K562 (cell line): ENCODE measurements around the gene GAPDH. TPM values are rescaled to one million over a fixed set of nuclear protein-coding genes. Genes with fewer than 3 reads are reported as not detected.

Source experiments
- ARID2 ChIP-seq: fragments of 450-650 bp; IDR thresholded peaks from 2 replicates; pipeline ENCODE4 v1.6.1; 2017; ENCODE audit warnings: antibody characterized with exemption, mild to moderate bottlenecking
- ARNT ChIP-seq, 2 experiments: fragments of 450-650 bp; IDR thresholded peaks; 2 replicates each; pipeline ENCODE4 v1.6.1; 2016; ENCODE audit warnings: mild to moderate bottlenecking in 1 of 2
- BHLHE40 ChIP-seq: IDR thresholded peaks from 2 replicates; pipeline ENCODE4 v1.6.1; 2011; ENCODE audit warnings: low read length, improper control_type of control experiment
- ETV5 ChIP-seq: sonication (generic); formaldehyde crosslinking; IDR thresholded peaks from 2 replicates; pipeline ENCODE4 v1.4.0; 2020; ENCODE audit warnings: low read depth, mild to moderate bottlenecking, missing genetic modification reagents
- MXI1 ChIP-seq: IDR thresholded peaks from 2 replicates; pipeline ENCODE4 v1.6.1; 2011; ENCODE audit warnings: low read depth, mild to moderate bottlenecking, improper control_type of control experiment, low read length
- NFE2L1 ChIP-seq: fragments of 450-650 bp; IDR thresholded peaks from 2 replicates; pipeline ENCODE4 v1.6.1; 2016; ENCODE audit warnings: missing genetic modification characterization, low read depth, mild to moderate bottlenecking, missing compliant biosample characterization, moderate library complexity, borderline replicate concordance
- POLR2G ChIP-seq: fragments of 200-400 bp; formaldehyde crosslinking; IDR thresholded peaks from 2 replicates; pipeline ENCODE4 v1.6.1; 2017; ENCODE audit warnings: low read depth, mild to moderate bottlenecking, antibody characterized with exemption, low read length, moderate library complexity
- RBBP5 ChIP-seq: fragments of 200-600 bp; sonication (generic); IDR thresholded peaks from 2 replicates; pipeline ENCODE4 v1.6.1; 2012; ENCODE audit warnings: borderline replicate concordance, mild to moderate bottlenecking, low read length, control low read depth, inconsistent platforms; ENCODE audit not compliant: insufficient read depth, poor library complexity, severe bottlenecking
- RBM25 ChIP-seq: fragments of 200-400 bp; formaldehyde crosslinking; IDR thresholded peaks from 2 replicates; pipeline ENCODE4 v1.6.1; 2018; ENCODE audit warnings: low read length, low read depth, moderate library complexity; ENCODE audit not compliant: severe bottlenecking
- SMARCB1 ChIP-seq: IDR thresholded peaks from 2 replicates; pipeline ENCODE4 v1.6.1; 2011; ENCODE audit warnings: improper control_type of control experiment, low read depth; ENCODE audit not compliant: insufficient read length
- ZBTB17 ChIP-seq: fragments of 450-650 bp; formaldehyde crosslinking; IDR thresholded peaks from 2 replicates; pipeline ENCODE4 v1.4.0; 2020; ENCODE audit warnings: mild to moderate bottlenecking
- ZKSCAN1 ChIP-seq: fragments of 150-350 bp; IDR thresholded peaks from 2 replicates; pipeline ENCODE4 v1.6.1; 2016; ENCODE audit warnings: low read depth, low read length
- ZNF239 ChIP-seq: fragments of 250-450 bp; sonication (Bioruptor Pico); IDR thresholded peaks from 2 replicates; pipeline ENCODE4 v1.4.0; 2020; ENCODE audit warnings: mild to moderate bottlenecking
- ZNF3 ChIP-seq: fragments of 250-450 bp; sonication (Bioruptor Pico); IDR thresholded peaks from 2 replicates; pipeline ENCODE4 v1.5.0; 2021; ENCODE audit warnings: mild to moderate bottlenecking, moderate library complexity
- polyA plus RNA-seq, 8 experiments: library from polyadenylated mRNA; depleted of rRNA in 4 of 8; stranded (reverse) in 5 of 8; unstranded in 3 of 8; fragments of >200 nt; fragmentation: Nextera tagmentation in 2 of 8; fragmentation: Illumina TruSeq in 1 of 8; extraction: Ambion mirVana in 2 of 8; extraction: Trizol in 1 of 8; gene quantifications; 2 replicates each; pipeline versions ENCODE4 v1.2.1 to v1.2.3, GENCODE V29; 2011 to 2014; ENCODE audit warnings: inconsistent platforms in 1 of 8, missing spikeins in 1 of 8
- total RNA-seq, 7 experiments: library from RNA; depleted of rRNA in 6 of 7; stranded (reverse); fragments of >200 nt in 6 of 7; fragmentation: Illumina TruSeq in 2 of 7; extraction: Trizol in 2 of 7; gene quantifications; 2 replicates each; pipeline versions ENCODE4 v1.2.1 to v1.2.3, GENCODE V29; 2011 to 2021; ENCODE audit warnings: low replicate concordance in 1 of 7
- TF ChIP-seq, protein P1 (sequence below): fragments of 250-450 bp; sonication (Bioruptor Pico); IDR thresholded peaks from 2 replicates; pipeline ENCODE4 v1.5.0; 2020; ENCODE audit warnings: mild to moderate bottlenecking, borderline replicate concordance
- TF ChIP-seq, protein P2 (sequence below): IDR thresholded peaks from 2 replicates; pipeline ENCODE4 v1.6.1; 2016; ENCODE audit warnings: missing genetic modification characterization, missing compliant biosample characterization

Gene GAPDH
- total and polyA plus RNA-seq, 9 of the 15 experiments (the other 6 are each of a cell fraction or from before 2014, with no cell fraction given), result 2,206 to 6,793 (median 4,217) TPM

DNA sequence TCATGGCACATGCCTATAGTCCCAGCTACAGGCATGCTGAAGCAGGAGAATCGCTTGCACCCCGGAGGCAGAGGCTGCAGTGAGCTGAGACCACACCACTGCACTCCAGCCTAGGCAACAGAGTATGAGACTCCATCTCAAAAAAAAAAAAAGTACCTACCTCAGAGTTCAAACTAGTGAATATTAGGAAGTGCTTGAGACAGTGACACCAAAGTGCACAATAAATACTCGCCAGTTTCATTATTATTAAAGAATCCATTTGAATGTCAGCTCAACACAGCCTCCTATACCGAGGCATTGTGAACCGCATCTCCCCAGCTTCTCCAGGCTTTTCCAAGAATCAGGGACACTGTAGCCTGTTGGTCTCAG, 5.0 kb downstream of the GAPDH start (continued):
- TF ChIP-seq, protein P1, sequence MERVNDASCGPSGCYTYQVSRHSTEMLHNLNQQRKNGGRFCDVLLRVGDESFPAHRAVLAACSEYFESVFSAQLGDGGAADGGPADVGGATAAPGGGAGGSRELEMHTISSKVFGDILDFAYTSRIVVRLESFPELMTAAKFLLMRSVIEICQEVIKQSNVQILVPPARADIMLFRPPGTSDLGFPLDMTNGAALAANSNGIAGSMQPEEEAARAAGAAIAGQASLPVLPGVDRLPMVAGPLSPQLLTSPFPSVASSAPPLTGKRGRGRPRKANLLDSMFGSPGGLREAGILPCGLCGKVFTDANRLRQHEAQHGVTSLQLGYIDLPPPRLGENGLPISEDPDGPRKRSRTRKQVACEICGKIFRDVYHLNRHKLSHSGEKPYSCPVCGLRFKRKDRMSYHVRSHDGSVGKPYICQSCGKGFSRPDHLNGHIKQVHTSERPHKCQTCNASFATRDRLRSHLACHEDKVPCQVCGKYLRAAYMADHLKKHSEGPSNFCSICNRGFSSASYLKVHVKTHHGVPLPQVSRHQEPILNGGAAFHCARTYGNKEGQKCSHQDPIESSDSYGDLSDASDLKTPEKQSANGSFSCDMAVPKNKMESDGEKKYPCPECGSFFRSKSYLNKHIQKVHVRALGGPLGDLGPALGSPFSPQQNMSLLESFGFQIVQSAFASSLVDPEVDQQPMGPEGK, result no peak
- TF ChIP-seq ZBTB17 (CRISPR knock-in tag) (no peak), POLR2G (no peak), MXI1 (no peak), ZKSCAN1 (no peak), ARNT (IDR thresholded peaks at IDR 0.05) (no peak), NFE2L1 (tag) (no peak), RBBP5 (no peak), ARID2 (no peak), ZNF239 (CRISPR knock-in tag) (no peak), ETV5 (no peak), BHLHE40 (no peak), ZNF3 (CRISPR knock-in tag) (no peak), SMARCB1 (no peak), RBM25 (no peak)
- TF ChIP-seq, protein P2, sequence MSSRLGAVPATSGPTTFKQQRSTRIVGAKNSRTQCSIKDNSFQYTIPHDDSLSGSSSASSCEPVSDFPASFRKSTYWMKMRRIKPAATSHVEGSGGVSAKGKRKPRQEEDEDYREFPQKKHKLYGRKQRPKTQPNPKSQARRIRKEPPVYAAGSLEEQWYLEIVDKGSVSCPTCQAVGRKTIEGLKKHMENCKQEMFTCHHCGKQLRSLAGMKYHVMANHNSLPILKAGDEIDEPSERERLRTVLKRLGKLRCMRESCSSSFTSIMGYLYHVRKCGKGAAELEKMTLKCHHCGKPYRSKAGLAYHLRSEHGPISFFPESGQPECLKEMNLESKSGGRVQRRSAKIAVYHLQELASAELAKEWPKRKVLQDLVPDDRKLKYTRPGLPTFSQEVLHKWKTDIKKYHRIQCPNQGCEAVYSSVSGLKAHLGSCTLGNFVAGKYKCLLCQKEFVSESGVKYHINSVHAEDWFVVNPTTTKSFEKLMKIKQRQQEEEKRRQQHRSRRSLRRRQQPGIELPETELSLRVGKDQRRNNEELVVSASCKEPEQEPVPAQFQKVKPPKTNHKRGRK, result no peak
